Epithelial cell of proximal tubule (primary cell): Measurements from ENCODE around the gene ELK4. TPM values are rescaled to one million over a fixed set of nuclear protein-coding genes. Genes with fewer than 3 reads are reported as not detected.

Experiments
- DNase-seq: peaks from one replicate; pipeline ENCODE4 v3.0.0-alpha.2; 2011; ENCODE audit warnings: low read depth
- H3K4me3 ChIP-seq: 2 replicates; pipeline ENCODE4 v1.5.1; 2011; ENCODE audit warnings: low read depth, mild to moderate bottlenecking, low read length
- total RNA-seq: library from RNA; depleted of rRNA; stranded (reverse); fragments of >200 nt; gene quantifications from 2 replicates; pipeline ENCODE4 v1.2.3, GENCODE V29; 2015
- TF ChIP-seq, protein P1 (sequence below): conservative IDR thresholded peaks from 2 replicates; pipeline ENCODE4 v1.5.1; 2012; ENCODE audit warnings: low read depth, mild to moderate bottlenecking, low read length

Gene ELK4
- total RNA-seq, 1 donor from 2014 or later = 12.8 TPM

DNA sequence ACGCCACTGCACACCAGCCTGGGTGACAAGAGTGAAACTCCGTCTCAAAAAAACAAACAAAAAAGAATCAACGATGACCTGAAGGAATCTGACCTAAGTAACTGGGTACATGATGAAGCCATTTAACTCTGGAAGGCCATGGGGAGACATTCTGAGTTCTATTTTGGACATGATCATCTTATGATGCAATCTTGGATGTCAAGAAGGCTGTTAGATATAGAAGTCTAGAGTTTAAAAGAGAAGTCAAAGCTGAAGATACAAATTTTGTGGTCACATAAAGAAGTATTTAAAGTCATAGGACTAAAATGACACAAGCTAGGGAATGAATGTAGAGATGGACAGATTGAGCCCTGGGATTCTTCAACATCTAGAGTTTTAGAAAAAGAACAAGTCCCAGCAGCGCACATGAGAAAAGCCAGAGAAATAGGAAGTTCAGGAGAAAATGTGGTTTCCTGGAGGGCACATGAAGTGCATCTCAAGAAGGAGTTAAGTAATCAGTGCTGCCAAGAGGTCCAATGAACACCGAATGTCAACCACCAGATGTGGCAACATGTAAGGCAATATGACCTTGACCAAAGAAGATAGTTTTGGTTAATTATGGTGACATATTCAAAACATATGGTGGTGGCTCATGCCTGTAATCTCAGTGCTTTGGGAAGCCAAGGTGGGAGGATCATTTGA lies 26.8 kb downstream of the ELK4 start:
- H3K4me3 ChIP-seq = no peak overlapping the region
- DNase-seq = no peak
- TF ChIP-seq, protein P1, sequence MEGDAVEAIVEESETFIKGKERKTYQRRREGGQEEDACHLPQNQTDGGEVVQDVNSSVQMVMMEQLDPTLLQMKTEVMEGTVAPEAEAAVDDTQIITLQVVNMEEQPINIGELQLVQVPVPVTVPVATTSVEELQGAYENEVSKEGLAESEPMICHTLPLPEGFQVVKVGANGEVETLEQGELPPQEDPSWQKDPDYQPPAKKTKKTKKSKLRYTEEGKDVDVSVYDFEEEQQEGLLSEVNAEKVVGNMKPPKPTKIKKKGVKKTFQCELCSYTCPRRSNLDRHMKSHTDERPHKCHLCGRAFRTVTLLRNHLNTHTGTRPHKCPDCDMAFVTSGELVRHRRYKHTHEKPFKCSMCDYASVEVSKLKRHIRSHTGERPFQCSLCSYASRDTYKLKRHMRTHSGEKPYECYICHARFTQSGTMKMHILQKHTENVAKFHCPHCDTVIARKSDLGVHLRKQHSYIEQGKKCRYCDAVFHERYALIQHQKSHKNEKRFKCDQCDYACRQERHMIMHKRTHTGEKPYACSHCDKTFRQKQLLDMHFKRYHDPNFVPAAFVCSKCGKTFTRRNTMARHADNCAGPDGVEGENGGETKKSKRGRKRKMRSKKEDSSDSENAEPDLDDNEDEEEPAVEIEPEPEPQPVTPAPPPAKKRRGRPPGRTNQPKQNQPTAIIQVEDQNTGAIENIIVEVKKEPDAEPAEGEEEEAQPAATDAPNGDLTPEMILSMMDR = no peak

DNA sequence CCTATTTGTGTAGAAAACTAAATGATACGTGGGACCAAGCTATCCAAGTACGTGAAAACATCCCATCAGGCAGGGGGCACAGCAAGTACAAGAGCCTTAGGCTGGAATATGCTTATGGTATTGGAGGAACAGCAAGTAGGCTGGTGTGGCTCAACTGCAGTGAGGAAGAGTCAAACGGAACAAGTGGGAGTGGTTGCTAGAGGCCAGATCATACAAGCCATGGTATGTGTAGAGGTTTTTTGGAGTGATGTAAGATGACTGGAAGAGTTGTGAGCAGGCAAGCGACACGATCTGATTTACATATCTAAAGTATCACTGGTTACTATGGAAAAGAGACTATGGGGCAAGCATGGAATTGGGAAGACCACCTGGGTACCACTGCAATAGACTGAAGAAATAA lies 27.8 kb downstream of the ELK4 start:
- DNase-seq = no peak
- TF ChIP-seq, protein P1 = no peak
- no peak overlapping the region for H3K4me3 ChIP-seq

DNA sequence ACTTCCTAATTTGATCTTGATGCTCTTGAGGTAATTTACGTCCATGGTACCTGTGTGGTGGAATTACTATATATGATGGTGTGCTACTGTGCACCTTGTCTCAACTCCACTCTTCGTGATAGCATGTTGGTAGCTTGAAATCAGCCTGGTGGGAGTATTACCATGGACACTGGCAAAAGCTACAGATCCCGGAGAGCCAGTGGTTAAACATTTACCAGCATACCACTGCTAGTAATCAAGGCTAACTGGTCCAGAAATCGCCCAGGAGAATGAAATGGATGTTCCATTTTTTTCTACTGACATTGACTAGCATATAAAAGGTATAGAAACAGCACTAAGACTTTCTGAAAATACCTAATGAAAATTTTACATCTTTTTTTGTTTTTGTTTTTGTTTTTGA lies 30.6 kb downstream of the ELK4 start:
- DNase-seq = peak; percentile 83
- TF ChIP-seq, protein P1 = no peak
- H3K4me3 ChIP-seq = no peak overlapping the region

- DNase-seq = peak; percentile 62
- H3K4me3 ChIP-seq = no peak overlapping the region
Measured at GRCh38 chr1:205600085-205600484, 31.7 kb downstream of the ELK4 start.

GRCh38 chr1:205599669-205600042 lies 32.2 kb downstream of the ELK4 start:
- DNase-seq = no peak
- TF ChIP-seq, protein P1 = no peak
- no peak overlapping the region for H3K4me3 ChIP-seq

More at GRCh38 chr1:205600085-205600484, 31.7 kb downstream of the ELK4 start:
- TF ChIP-seq, protein P1 = peak; percentile 48

GRCh38 chr1:205598841-205599668 lies 32.8 kb downstream of the ELK4 start:
- TF ChIP-seq, protein P1 = no peak
- DNase-seq = peak; percentile 42
- no peak overlapping the region for H3K4me3 ChIP-seq
